Brain microvascular endothelial cell (primary cell): Measurements from ENCODE around the gene YY1.
A peak's percentile ranks its signal among the peaks of the same experiment; 100 is the strongest.

Experiments used
- DNase-seq: peaks from one replicate; pipeline ENCODE4 v3.0.0-alpha.2; 2020
- H3K27ac ChIP-seq: fragments of 250-450 bp; sonication (Bioruptor Pico); 2 replicates; pipeline ENCODE4 v1.5.1; 2020; ENCODE audit warnings: mild to moderate bottlenecking, moderate library complexity
- H3K27me3 ChIP-seq: fragments of 250-450 bp; sonication (Bioruptor Pico); replicated peaks from 2 replicates; pipeline ENCODE4 v1.5.1; 2020; ENCODE audit warnings: mild to moderate bottlenecking
- H3K36me3 ChIP-seq: fragments of 250-450 bp; sonication (Bioruptor Pico); replicated peaks from 2 replicates; pipeline ENCODE4 v1.5.1; 2020; ENCODE audit warnings: mild to moderate bottlenecking
- H3K4me3 ChIP-seq: 2 replicates; pipeline ENCODE4 v1.5.1; 2011; ENCODE audit warnings: low read depth, mild to moderate bottlenecking, control low read depth, low read length, moderate library complexity
- CTCF ChIP-seq: IDR thresholded peaks from 2 replicates; pipeline ENCODE4 v1.5.1; 2011; ENCODE audit warnings: low read depth, mild to moderate bottlenecking, moderate library complexity, low read length, control low read depth, inconsistent platforms; ENCODE audit errors: missing control alignments
- in situ Hi-C: cut with HindIII; loops from 2 replicates; pipeline ENCODE4 v1.10.0; 2017; ENCODE audit warnings: low sequenced_read_pairs, low pct_ligation_motif_present

YY1 gene

GRCh38 chr14:100275214-100275613 is 36.3 kb downstream of the YY1 start:
- no peak for DNase-seq
- peaks cover 2% of the 10 kb centered on the region for H3K36me3 ChIP-seq
- H3K27ac ChIP-seq = no peak overlapping the region
- in situ Hi-C loops = no loop called here
- H3K27me3 ChIP-seq = no peaks in the 10 kb centered on the region
- no peak for TF ChIP-seq CTCF
- no peak overlapping the region for H3K4me3 ChIP-seq

- Histone ChIP-seq H3K36me3 (peaks cover 2% of the 10 kb centered on the region), H3K4me3 (no peak overlapping the region), H3K27me3 (no peaks in the 10 kb centered on the region), H3K27ac (no peak overlapping the region)
- in situ Hi-C loops = no loop called here
- peak; percentile 63 for DNase-seq
- peak; percentile 45 for TF ChIP-seq CTCF
These were observed 39.8 kb downstream of the YY1 start for GRCh38 chr14:100278702-100279101.

- peaks cover 2% of the 10 kb centered on the region for H3K36me3 ChIP-seq
- DNase-seq = no peak
- H3K27ac ChIP-seq = no peak overlapping the region
- TF ChIP-seq CTCF = no peak
- in situ Hi-C loops = no loop called here
- H3K4me3 ChIP-seq = no peak overlapping the region
- H3K27me3 ChIP-seq = no peaks in the 10 kb centered on the region
These were observed 40.2 kb downstream of the YY1 start for GRCh38 chr14:100279133-100279532.

GRCh38 chr14:100279563-100279962 is 40.6 kb downstream of the YY1 start:
- in situ Hi-C loops = no loop called here
- Histone ChIP-seq H3K27me3 (no peaks in the 10 kb centered on the region), H3K36me3 (peaks cover 2% of the 10 kb centered on the region), H3K4me3 (no peak overlapping the region), H3K27ac (no peak overlapping the region)
- no peak for DNase-seq
- TF ChIP-seq CTCF = no peak

- TF ChIP-seq CTCF = no peak
- H3K36me3 ChIP-seq = peaks cover 2% of the 10 kb centered on the region
- DNase-seq = no peak
- H3K4me3 ChIP-seq = no peak overlapping the region
- in situ Hi-C loops = no loop called here
- no peak overlapping the region for H3K27ac ChIP-seq
- no peaks in the 10 kb centered on the region for H3K27me3 ChIP-seq
These were observed 42.5 kb downstream of the YY1 start for GRCh38 chr14:100281286-100282082.

GRCh38 chr14:100282083-100282350 is 43.1 kb downstream of the YY1 start:
- no peak for TF ChIP-seq CTCF
- H3K36me3 ChIP-seq = peaks cover 2% of the 10 kb centered on the region
- in situ Hi-C loops = no loop called here
- H3K4me3 ChIP-seq = no peak overlapping the region
- no peak overlapping the region for H3K27ac ChIP-seq
- H3K27me3 ChIP-seq = no peaks in the 10 kb centered on the region
- DNase-seq = no peak
